Activated T-cell treated with anti-CD3 and anti-CD28 coated beads, Interleukin-2, amount 50 U/mL, for 24 hours (primary cell): ENCODE measurements around the gene HOXA13.

Source experiments
- DNase-seq: peaks from one replicate; pipeline ENCODE4 v3.0.0-alpha.2; 2020
- H3K27ac Mint-ChIP-seq: 2 replicates; pipeline ENCODE4 v1.8.0; 2020; ENCODE audit warnings: mild to moderate bottlenecking, mixed read lengths
- H3K27me3 Mint-ChIP-seq: 2 replicates; pipeline ENCODE4 v1.8.0; 2020; ENCODE audit warnings: mixed read lengths
- H3K36me3 Mint-ChIP-seq: 2 replicates; pipeline ENCODE4 v1.8.0; 2020; ENCODE audit warnings: low read depth, mixed read lengths
- H3K4me1 Mint-ChIP-seq: 2 replicates; pipeline ENCODE4 v1.8.0; 2020; ENCODE audit warnings: low read depth, mixed read lengths
- H3K4me3 Mint-ChIP-seq: 2 replicates; pipeline ENCODE4 v1.8.0; 2020; ENCODE audit warnings: mild to moderate bottlenecking, moderate library complexity, mixed read lengths
- H3K9me3 Mint-ChIP-seq: 2 replicates; pipeline ENCODE4 v1.8.0; 2020; ENCODE audit warnings: mixed read lengths

HOXA13 gene

DNA sequence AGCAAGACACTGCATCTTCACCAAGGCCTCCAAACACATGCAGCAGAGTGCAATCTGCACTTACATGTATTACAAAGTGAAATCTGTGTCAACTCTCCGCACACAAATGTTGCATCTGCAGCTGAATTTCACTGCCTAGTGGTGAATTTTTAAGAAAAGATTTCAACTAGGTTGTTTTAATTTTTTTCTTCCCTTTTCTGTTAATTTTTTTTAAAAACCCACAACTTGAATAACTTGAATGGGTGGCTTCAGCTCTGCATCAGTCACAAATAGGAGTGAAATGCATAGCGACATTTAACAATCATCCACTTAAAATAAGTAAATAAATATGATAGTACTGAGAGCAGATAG is 5.9 kb downstream of the HOXA13 start:
- Mint-ChIP-seq H3K36me3 (no peaks in the 10 kb centered on the region), H3K9me3 (no peaks in the 10 kb centered on the region), H3K27ac (no peak overlapping the region), H3K27me3 (peaks cover 93% of the 10 kb centered on the region), H3K4me1 (peaks cover 21% of the 10 kb centered on the region), H3K4me3 (no peak overlapping the region)
- no peak for DNase-seq

DNA sequence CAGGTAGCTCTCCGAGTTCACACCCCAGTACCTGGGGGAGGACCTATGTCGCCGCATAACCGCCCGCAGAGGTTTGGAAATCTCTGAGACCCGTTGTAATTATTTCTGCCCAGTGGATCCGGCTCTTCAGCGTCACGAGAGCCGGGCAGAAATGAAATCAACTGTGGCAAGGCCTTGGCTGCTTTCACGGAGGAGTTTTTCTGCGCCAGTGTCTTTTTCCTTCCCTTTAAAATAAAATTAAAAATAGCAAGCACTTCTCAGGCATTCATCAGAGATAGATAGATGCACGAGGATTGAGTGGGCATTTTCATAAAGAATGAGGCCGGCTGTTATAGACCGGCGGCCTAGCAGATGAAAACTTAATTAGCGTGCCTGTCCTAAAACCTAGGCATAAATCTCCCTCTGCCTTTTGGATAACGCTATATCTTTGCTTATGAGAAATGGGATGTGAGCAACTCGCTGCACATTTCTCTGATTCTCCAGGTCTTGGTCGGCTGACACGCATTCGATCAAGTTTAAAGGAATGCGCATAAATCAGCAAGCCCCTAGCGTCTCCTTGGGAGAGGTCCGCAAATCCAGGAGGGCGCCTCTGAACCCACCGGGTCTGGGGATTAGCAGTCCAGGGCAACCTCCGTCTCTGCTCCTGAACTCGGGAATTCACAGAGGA is 6.4 kb downstream of the HOXA13 start:
- DNase-seq = peak; percentile 37
- Mint-ChIP-seq H3K4me1 (peaks cover 24% of the 10 kb centered on the region), H3K4me3 (peak overlapping the region; percentile 57), H3K36me3 (no peaks in the 10 kb centered on the region), H3K9me3 (no peaks in the 10 kb centered on the region), H3K27me3 (peaks cover 93% of the 10 kb centered on the region), H3K27ac (no peak overlapping the region)

DNA sequence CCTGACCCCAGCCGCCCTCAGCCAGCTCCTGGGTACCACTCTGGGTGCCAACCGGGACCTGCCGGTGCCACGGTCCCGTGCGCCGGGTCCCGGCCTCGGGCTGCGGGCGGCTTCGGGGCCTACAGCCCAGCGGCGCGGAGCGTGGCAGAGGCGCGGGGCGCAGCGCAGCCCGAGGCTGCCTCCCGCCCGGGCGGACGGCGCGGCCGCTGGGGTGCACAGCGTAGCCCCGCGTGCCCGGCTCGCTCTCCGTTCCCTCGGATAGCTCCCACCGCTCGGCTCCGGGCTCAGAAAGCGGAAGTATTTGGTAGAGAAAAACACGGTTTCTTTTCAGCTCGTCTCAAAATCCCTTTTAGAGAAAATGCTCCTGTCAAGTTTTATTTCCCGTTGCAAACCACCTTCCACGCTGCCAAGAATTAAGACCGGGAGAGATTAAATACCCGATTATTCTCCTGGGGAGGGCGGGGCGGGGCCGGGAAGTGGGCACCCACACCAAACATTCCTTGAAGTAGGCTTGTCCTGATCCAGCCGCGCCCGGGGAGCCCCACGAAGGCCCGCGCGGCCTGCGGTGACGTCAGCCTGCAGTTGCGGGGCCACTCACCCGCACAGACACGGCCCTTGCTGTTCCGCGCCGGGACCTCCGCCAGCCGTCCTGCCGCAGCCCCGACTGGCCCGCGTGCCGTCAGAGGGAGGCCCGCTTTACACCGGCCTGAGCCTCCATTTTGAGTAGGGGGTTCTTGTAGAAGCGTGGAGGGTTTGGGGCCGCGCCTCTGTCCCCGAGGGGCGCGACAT is 7.2 kb downstream of the HOXA13 start:
- DNase-seq = peak; percentile 34
- no peaks in the 10 kb centered on the region for H3K36me3 Mint-ChIP-seq
- H3K27me3 Mint-ChIP-seq = peaks cover 93% of the 10 kb centered on the region
- no peak overlapping the region for H3K27ac Mint-ChIP-seq
- H3K9me3 Mint-ChIP-seq = no peaks in the 10 kb centered on the region
- H3K4me3 Mint-ChIP-seq = peak overlapping the region; percentile 57
- peaks cover 31% of the 10 kb centered on the region for H3K4me1 Mint-ChIP-seq

DNA sequence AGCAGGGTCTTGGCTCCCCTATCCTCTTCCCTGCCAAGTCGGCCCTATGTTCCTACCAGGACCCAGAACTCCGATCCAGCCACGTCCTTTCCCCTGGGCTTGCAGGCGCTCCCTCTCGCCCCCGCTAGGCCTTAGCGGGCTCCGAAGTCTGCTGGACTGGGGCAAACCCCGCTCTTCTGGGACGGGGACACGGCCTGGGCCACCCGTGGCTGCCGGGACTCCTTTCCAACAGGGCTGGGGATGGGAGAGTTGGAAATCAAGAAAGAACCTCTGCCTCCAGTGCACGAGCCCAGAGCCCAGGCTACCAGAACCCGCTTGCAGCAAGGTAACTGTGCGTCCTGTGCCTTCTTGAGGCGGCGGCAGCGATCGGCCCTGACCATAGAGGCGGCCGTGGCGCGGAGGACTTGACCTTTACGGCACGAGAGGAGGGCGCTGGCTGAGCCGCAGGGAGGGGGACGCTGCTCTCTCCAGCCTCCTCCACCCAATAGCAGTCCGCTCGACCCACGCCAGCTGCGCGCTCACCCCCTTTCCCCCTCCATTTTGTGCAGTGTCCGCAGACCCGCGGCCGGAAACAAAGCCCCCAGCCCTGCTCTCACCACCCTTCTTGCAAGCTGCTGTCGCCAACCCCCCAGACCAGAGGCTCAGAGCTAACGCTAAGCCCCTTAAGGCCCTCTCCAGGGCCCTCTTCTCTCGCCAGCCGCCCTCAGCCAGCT is 7.9 kb downstream of the HOXA13 start:
- Mint-ChIP-seq H3K9me3 (no peaks in the 10 kb centered on the region), H3K27ac (no peak overlapping the region), H3K4me3 (peak overlapping the region; percentile 55), H3K4me1 (peaks cover 37% of the 10 kb centered on the region), H3K27me3 (peaks cover 93% of the 10 kb centered on the region), H3K36me3 (no peaks in the 10 kb centered on the region)
- DNase-seq = peak; percentile 46

DNA sequence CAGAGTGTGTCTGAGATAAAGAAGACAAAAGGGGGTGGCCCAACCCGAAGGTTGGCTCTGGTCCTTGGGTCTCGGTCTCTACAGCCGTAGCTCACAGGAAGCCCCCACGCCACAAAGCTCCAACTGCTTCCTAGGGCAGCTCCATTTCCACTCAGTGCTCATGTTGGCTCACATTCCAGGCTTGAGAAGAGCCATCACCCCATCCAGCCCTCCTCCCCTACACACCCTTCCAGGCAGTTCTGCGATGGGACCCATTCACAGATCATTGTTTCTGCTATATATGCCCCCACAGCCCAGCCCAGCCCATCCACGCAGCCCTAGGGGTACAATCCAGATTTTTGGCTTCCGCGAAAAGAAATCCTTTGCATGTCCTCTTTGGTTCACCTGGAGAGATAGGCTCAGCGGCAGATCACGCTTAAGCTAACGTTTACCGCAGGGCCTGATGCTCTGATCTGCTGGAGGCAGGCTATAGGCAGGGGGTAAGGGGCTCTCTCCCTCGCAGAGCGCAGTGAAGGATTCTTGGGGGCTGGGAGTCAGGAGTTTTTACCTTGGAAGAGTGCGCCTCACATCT is 8.6 kb downstream of the HOXA13 start:
- peaks cover 94% of the 10 kb centered on the region for H3K27me3 Mint-ChIP-seq
- H3K4me3 Mint-ChIP-seq = no peak overlapping the region
- no peaks in the 10 kb centered on the region for H3K9me3 Mint-ChIP-seq
- peak; percentile 35 for DNase-seq
- H3K36me3 Mint-ChIP-seq = no peaks in the 10 kb centered on the region
- no peak overlapping the region for H3K27ac Mint-ChIP-seq
- peaks cover 39% of the 10 kb centered on the region for H3K4me1 Mint-ChIP-seq

DNA sequence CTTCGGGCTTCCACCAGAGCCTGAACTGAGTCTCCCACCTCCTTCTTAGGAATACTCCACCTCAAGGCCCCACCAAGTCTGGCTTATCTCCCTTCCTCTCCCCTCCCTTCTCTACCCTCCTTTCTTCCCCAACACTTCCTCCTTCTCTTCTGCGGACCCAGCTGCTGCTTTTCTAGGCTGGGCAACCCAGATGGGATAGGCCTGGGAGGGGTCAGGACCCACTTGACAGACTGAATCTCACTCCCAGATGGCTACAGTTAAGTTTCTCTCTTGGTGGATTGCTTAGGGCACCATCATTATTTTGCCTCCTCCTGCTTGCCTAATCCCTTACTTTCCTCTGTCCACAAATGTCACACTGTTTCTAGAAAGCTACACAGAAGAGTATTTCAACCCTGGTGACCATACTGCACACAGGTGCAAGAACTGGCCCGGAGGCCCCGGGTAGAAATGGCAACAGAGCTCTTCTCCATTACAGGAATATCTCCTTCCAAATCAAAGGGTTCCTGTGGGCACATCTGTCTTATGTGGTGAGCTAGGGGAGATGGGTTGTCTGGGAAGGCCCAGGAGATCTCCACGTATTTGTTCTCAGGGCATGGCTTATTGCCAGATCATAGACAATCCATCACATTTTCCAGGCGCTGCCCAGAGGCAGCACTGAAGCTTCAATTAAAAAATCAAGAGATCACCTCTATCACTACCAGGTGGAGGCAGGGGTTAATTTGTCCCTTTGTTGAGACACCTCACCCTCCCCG is 9.7 kb downstream of the HOXA13 start:
- Mint-ChIP-seq H3K36me3 (no peaks in the 10 kb centered on the region), H3K9me3 (no peaks in the 10 kb centered on the region), H3K27ac (no peak overlapping the region), H3K4me1 (peaks cover 50% of the 10 kb centered on the region), H3K4me3 (no peak overlapping the region), H3K27me3 (peaks cover 97% of the 10 kb centered on the region)
- DNase-seq = peak; percentile 28

DNA sequence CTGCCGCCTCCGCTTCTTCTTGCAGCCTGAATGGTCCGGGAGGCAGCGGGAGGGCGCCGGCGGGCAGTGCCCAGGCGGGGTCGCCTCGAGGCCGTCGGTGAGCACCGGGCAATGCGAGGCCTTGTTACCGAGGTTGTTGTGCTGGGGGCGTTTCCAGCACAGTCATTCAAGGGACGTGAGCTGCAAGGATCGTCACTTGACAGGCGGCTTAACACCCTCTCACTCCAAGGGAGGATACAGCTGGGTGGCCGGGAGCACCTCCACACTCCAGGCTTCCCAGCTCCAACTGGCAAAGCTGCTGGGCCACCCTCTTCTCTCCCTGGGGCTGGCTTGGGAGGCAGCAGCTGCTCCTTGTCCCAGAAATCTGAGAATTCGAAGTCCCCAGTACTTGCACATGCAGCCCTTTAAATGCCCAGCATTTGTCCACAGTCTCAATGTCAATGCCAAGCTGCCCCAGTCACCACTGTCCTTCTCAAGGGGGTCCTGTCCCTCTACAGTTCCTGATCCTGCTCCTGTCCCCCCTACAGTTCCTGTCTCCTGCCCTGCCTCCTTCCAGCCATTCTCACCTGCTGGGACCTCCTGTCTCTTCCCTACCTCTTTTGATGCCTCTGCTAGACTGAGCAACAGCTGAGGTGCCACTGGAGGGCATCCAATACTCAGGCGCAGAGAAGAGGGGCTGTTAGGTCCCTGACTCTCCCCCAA is 10.4 kb downstream of the HOXA13 start:
- Mint-ChIP-seq H3K27ac (no peak overlapping the region), H3K27me3 (peaks cover 97% of the 10 kb centered on the region), H3K36me3 (no peaks in the 10 kb centered on the region), H3K4me3 (no peak overlapping the region), H3K4me1 (peaks cover 57% of the 10 kb centered on the region), H3K9me3 (no peaks in the 10 kb centered on the region)
- peak; percentile 40 for DNase-seq

DNA sequence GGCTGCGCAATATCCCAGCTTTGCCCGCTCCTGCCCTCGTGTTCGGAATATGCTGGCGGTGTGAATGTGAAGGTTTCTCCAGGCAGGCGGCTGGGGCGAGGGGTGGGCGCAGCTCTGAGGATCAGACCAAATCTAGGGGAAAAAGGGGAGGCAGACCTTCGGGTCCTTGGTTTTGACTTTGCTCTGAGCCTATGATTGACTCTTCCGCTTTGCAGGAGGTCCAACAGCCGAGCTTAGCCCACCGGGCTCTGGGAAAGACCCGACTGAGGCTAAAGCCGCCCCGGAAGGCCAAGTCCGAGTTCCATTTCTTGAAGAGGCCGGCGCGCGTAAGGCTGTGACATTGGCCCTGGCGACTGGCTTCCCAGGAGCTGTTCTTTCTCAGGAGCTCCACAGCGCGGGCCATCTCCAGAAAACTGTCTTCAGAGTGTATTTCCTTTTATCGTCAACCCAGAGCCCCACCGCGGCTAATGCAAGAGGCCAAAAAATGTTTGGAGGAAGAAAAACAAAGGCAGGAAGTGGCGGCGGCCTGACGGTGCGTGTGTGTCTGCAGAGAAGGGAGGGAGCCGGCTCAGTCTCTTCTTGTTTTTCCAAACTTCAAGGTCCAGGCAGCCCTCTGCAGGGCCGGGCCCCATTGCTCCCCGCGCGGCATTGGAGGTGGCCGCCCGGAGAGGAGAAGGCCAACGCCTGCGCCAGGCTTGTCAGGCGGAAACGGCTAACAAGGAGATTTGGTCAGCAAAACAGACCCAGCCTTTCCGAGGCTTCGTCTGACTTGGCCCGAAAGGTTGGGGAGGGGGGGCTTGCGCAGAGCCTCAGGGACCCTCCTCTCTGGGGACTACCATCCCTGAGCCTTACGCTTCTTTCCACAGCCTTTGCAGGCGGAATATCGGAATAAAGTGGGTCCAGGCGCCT is 11.3 kb downstream of the HOXA13 start:
- no peaks in the 10 kb centered on the region for H3K36me3 Mint-ChIP-seq
- H3K27me3 Mint-ChIP-seq = peaks cover 95% of the 10 kb centered on the region
- DNase-seq = peak; percentile 49
- no peaks in the 10 kb centered on the region for H3K9me3 Mint-ChIP-seq
- peak overlapping the region; percentile 63 for H3K4me3 Mint-ChIP-seq
- no peak overlapping the region for H3K27ac Mint-ChIP-seq
- peaks cover 63% of the 10 kb centered on the region for H3K4me1 Mint-ChIP-seq

DNA sequence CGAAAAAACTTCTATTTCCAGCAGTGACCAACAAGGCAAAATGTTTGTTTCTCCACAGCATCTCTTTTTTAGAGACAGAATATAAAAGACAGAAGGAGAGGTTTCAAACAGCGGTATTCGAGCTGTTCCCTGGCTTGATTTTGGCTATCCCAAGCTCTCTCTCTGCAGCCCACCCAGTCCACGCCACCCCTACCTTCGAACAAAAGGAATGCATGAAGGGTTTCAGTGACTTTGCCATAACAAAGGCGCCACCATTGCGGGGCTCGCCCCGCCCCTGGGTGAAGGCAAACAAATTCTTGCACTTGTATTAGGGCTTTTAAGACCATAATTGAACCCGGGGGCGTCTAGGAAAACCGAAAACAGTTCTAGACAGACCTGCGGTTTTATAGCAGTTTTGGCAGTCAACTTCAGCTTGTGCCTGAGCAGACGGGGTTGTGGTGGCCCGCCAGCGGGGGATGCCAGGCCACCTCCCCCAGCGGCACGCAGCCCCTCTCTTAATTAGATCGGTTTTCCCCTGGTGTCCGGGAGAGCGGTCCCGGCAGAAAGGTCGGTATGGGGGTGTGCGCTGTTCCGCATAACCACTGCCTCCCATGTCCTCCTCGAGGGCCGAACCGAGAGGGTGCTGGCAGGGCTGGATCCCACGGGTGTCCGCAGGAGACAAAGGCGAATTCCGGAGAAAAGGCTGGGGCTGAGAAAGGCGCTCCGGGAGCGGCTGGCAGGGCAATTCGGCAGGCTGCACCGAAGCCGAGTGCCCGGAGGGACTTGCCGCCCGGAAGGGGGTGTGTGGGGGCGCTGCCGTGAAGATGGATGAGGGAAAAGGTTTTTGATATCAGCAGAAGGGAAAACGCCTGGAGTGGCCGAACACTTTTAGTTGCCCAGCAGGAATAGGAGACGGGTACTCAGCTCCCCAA is 12.2 kb downstream of the HOXA13 start:
- H3K4me1 Mint-ChIP-seq = peaks cover 60% of the 10 kb centered on the region
- peak; percentile 41 for DNase-seq
- no peak overlapping the region for H3K27ac Mint-ChIP-seq
- no peaks in the 10 kb centered on the region for H3K9me3 Mint-ChIP-seq
- H3K27me3 Mint-ChIP-seq = peaks cover 95% of the 10 kb centered on the region
- peak overlapping the region; percentile 63 for H3K4me3 Mint-ChIP-seq
- no peaks in the 10 kb centered on the region for H3K36me3 Mint-ChIP-seq

DNA sequence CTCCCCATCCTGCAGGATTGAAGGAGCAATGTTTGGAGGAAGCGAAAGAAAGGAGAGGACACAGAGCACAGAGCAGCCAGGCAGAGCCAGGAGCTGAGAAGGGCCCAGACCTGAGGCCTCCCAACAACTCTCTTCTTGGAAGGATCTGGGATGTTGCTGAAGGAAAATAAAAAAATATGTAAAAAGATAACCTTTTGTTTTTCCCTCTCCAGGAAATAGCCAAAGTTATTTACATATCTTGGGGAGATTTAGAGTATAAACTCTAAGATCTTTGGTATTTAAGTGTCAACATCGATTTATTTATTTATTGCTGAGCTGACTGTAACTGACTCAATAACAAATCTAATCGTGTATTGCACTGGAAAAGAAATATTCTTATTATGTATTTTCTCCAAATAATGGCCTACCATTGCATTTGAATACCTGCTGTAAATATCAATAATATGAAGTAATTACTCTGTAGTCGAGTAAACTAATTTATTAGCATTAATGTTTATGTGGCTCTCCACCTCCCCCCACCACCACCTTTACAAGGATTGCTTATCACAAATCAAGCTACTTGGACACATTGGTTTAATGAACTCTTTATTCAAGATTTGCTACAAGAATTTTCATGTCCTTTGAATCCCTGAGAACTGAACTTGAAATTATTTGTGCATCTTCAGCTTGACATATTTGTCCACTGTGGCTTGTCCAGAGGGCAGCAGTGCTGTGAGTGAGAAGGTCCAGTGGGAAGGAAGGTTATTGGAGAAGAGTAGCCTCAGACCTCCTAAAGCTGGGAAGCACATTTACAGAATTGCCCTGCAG is 13.0 kb downstream of the HOXA13 start:
- H3K27ac Mint-ChIP-seq = no peak overlapping the region
- H3K4me1 Mint-ChIP-seq = peaks cover 54% of the 10 kb centered on the region
- peaks cover 97% of the 10 kb centered on the region for H3K27me3 Mint-ChIP-seq
- no peaks in the 10 kb centered on the region for H3K36me3 Mint-ChIP-seq
- no peaks in the 10 kb centered on the region for H3K9me3 Mint-ChIP-seq
- no peak overlapping the region for H3K4me3 Mint-ChIP-seq
- DNase-seq = peak; percentile 16

DNA sequence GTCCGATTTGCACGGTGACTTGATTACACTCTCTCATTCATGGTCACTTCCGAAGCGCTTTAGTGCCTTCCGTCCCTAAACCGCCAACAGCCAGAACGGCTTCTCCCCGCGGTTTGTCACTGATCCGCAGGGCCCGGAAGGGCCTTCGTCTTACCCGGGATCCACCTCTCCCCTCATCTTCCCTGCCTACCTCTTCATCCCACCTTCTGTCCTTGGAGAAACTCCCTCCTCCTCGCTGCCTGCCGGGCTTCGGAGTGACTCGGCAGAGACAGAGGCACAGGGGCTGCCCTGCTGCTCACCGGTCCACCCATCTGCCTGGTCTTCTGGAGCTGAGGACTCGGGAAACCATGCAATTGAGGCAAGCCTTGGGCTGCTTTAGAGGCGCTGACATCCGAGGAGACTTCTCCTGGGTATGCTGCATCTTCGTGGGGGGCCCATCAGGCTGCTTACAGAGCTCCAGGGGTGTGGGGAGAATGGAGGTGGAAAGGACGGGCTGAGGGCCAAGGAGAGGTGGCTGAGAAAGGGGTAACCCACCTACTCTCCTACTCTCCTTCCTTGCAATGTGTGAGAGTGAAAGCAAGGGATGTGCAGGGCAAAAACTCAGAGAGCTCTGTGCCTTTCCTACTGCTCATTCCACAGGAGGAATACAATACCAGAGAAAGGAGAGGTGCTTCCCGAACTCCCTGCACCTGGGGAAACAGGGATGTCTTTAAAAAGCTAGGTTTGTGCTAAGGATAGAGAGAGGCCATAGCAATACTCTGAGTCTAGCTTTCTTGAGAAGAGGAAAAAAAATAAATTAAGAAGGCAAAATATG is 13.8 kb downstream of the HOXA13 start:
- Mint-ChIP-seq H3K27ac (peak overlapping the region; percentile 76), H3K27me3 (peaks cover 97% of the 10 kb centered on the region), H3K36me3 (no peaks in the 10 kb centered on the region), H3K4me3 (peak overlapping the region; percentile 68), H3K4me1 (peaks cover 53% of the 10 kb centered on the region), H3K9me3 (no peaks in the 10 kb centered on the region)
- DNase-seq = peak; percentile 44
